Fibroblast of villous mesenchyme (primary cell): ENCODE results near the gene EPB41L4B. TPM values are rescaled to one million over a fixed set of nuclear protein-coding genes. Genes with fewer than 3 reads are reported as not detected.

Experiments used
- DNase-seq: peaks from one replicate; pipeline ENCODE4 v3.0.0-alpha.2; 2010; ENCODE audit warnings: low read depth
- H3K4me3 ChIP-seq: 2 replicates; pipeline ENCODE4 v1.5.1; 2011; ENCODE audit warnings: low read depth, mild to moderate bottlenecking, low read length
- CTCF ChIP-seq: IDR thresholded peaks from 2 replicates; pipeline ENCODE4 v1.5.1; 2012; ENCODE audit warnings: low read depth, mild to moderate bottlenecking, low read length; ENCODE audit not compliant: insufficient read depth
- total RNA-seq: library from RNA; depleted of rRNA; stranded (reverse); fragments of >200 nt; gene quantifications from 2 replicates; pipeline ENCODE4 v1.2.3, GENCODE V29; 2012

Gene EPB41L4B
- total RNA-seq, 1 donor = under 0.01 TPM

- no peak for DNase-seq
- no peak for TF ChIP-seq CTCF
- no peak overlapping the region for H3K4me3 ChIP-seq
Observed at GRCh38 chr9:109316207-109316640, 4.6 kb downstream of the EPB41L4B start.

GRCh38 chr9:109315480-109316206 is 5.2 kb downstream of the EPB41L4B start:
- DNase-seq = no peak
- no peak overlapping the region for H3K4me3 ChIP-seq
- no peak for TF ChIP-seq CTCF

GRCh38 chr9:109314011-109314531 is 6.8 kb downstream of the EPB41L4B start:
- no peak for TF ChIP-seq CTCF
- no peak overlapping the region for H3K4me3 ChIP-seq
- no peak for DNase-seq

GRCh38 chr9:109313351-109313750 is 7.5 kb downstream of the EPB41L4B start:
- TF ChIP-seq CTCF = no peak
- no peak for DNase-seq
- no peak overlapping the region for H3K4me3 ChIP-seq

- no peak overlapping the region for H3K4me3 ChIP-seq
- no peak for DNase-seq
- TF ChIP-seq CTCF = no peak
Observed at GRCh38 chr9:109312783-109313182, 8.1 kb downstream of the EPB41L4B start.

- no peak for DNase-seq
- H3K4me3 ChIP-seq = no peak overlapping the region
- no peak for TF ChIP-seq CTCF
Observed at GRCh38 chr9:109311731-109312130, 9.1 kb downstream of the EPB41L4B start.
